Heart left ventricle (tissue), 16 donors: ENCODE measurements around the gene RPS8. TPM values are rescaled to one million over a fixed set of nuclear protein-coding genes. Genes with fewer than 3 reads are reported as not detected.

Experiments
- ATAC-seq, 4 donors: fragments of 200-7000 bp; cut with Tn5 transposase; one replicate each; pipeline ENCODE4 v1.9.1; 2020 to 2022; ENCODE audit warnings: moderate library complexity in 4 of 4, mild to moderate bottlenecking in 3 of 4, moderate number of reproducible peaks in 1 of 4
- DNase-seq, 5 donors: peaks; one replicate each; pipeline ENCODE4 v3.0.0-alpha.2; 2020
- H3K27ac ChIP-seq, 12 donors: fragments of 200-600 bp; sonication (generic) in 4 of 12; one replicate each; pipeline versions ENCODE4 v1.5.0 to v1.8.0; 2016 to 2022; ENCODE audit warnings: mild to moderate bottlenecking in 2 of 12
- H3K27me3 ChIP-seq, 9 donors: fragments of 200-600 bp; sonication (generic) in 2 of 9; one replicate each; pipeline versions ENCODE4 v1.5.1 to v1.8.0; 2016 to 2022; ENCODE audit warnings: mild to moderate bottlenecking in 3 of 9
- H3K36me3 ChIP-seq, 9 donors: fragments of 200-600 bp; sonication (generic) in 2 of 9; one replicate each; pipeline versions ENCODE4 v1.5.0 to v1.8.0; 2018 to 2022; ENCODE audit warnings: mild to moderate bottlenecking in 2 of 9
- H3K4me1 ChIP-seq, 12 donors: fragments of 200-600 bp; sonication (generic) in 4 of 12; one replicate each; pipeline versions ENCODE4 v1.5.0 to v1.8.0; 2016 to 2022; ENCODE audit warnings: mild to moderate bottlenecking in 3 of 12
- H3K4me3 ChIP-seq, 12 donors: fragments of 200-600 bp; sonication (generic) in 4 of 12; one replicate each; pipeline versions ENCODE4 v1.5.0 to v1.8.0; 2017 to 2022; ENCODE audit warnings: mild to moderate bottlenecking in 9 of 12, moderate library complexity in 4 of 12
- H3K9me3 ChIP-seq, 12 donors: fragments of 200-600 bp; sonication (generic) in 4 of 12; one replicate each; pipeline versions ENCODE4 v1.5.0 to v1.8.0; 2016 to 2022; ENCODE audit warnings: mild to moderate bottlenecking in 1 of 12
- CTCF ChIP-seq, 12 donors: fragments of 200-600 bp; sonication (generic) in 4 of 12; IDR thresholded peaks; one replicate each; pipeline versions ENCODE4 v1.5.0 to v1.8.0; 2018 to 2022; ENCODE audit warnings: antibody characterized with exemption in 12 of 12, mild to moderate bottlenecking in 5 of 12
- POLR2A ChIP-seq, 2 donors: fragments of 450-650 bp; IDR thresholded peaks; one replicate each; pipeline ENCODE4 v1.6.1; 2017; ENCODE audit warnings: antibody characterized with exemption in 2 of 2, mild to moderate bottlenecking in 2 of 2, moderate library complexity in 2 of 2
- WGBS, 4 donors: extraction: QIAGEN DNeasy Blood & Tissue Kit in 2 of 4; methylation state at CpG; one replicate each; pipeline versions ENCODE4 v1.1.5 to v1.1.7; 2013 to 2018; 5-methylcytosine and 5-hydroxymethylcytosine counted together
- intact Hi-C, 10 donors: fragments of 100-400 bp; cut with DNase I; formaldehyde crosslinking; loops; one replicate each; pipeline versions ENCODE4 v1.11.1 to v1.14.2; 2022
- polyA plus RNA-seq, 2 donors: library from polyadenylated mRNA; stranded (reverse); fragments of 200-250 nt; gene quantifications; one replicate each; pipeline ENCODE4 v1.2.3, GENCODE V29; 2013
- total RNA-seq, 9 donors: library from RNA; depleted of rRNA in 2 of 9; stranded (reverse); fragments of >200 nt in 2 of 9; fragmentation: NEBNext Ultra II Directional in 3 of 9; extraction: Animal tissue kit (Norgen Biotek cat#: 25700) in 3 of 9; gene quantifications; one replicate each; pipeline versions ENCODE4 v1.1.0 to v1.2.4, GENCODE V29; 2016 to 2023
- donor health status: ischemic (EF 13 %, LVEDD 7.1; RV severe dilation, severe dysfunction).
- donor health status: healthy with polysubstance abuse.
- donor health status: DM: no; HTN: yes; CAD: no.
- donor health status: DM: no; HTN: no; CAD: no.
- donor health status: ischemic (EF 25% LVEDD 6.9; RV normal size, moderate dysfunction).
- donor health status: ischemic (EF 25% LVEDD 5.7; RV mildly dilated, moderate dysfunction).
- donor health status: healthy.
- donor health status: DM: yes; HTN: yes; CAD: no.
- donor health status: ischemic (EF 35%, LVEDD 5.7; RV mildly dilated, moderate dysfunction).
- donor health status: nonischemic (EF 11% LVEDD 7.7; RV severe dilation, severe dysfunction).
- donor health status: DM: yes; HTN: yes; CAD: no.
- donor health status: PGD.
- donor health status: ischemic (EF 29% LVEDD 5.4; RV normal size, mild dysfunction).
- donor health status: nonischemic (EF 23%, LVEDD 6.1; RV moderate dilation, normal function).

RPS8 gene
- total and polyA plus RNA-seq, 11 donors: 576 to 1,848 (median 967) TPM

- Histone ChIP-seq H3K4me3 (peak overlapping the region in 2 of 12 donors; percentile 58 to 60), H3K27me3 (no peaks in the 10 kb centered on the region), H3K4me1 (peaks cover 0 to 33% (median 25%) of the 10 kb centered on the region in 12 donors), H3K9me3 (no peaks in the 10 kb centered on the region), H3K36me3 (peaks cover 0 to 21% (median 14%) of the 10 kb centered on the region in 9 donors), H3K27ac (no peak overlapping the region)
- ATAC-seq (no peak), DNase-seq (peak in 1 of 5 donors; percentile 21)
- WGBS, 4 donors: 81 to 90% (median 87%) methylated on average over 6 of the region's 6 CpGs
- intact Hi-C loops: loop anchor here in 7 of 10 donors (5.0 to 10.0 kb wide), 9 partner anchors 42 to 520 kb away; partner anchors contain the start of genes HECTD3 (in 3 of the 7), UROD (in 3 of the 7), EIF2B3 (in 2 of the 7) and KIF2C (in 1 of the 7)
- TF ChIP-seq POLR2A (IDR thresholded peaks at IDR 0.05) (no peak), CTCF (IDR thresholded peaks at IDR 0.05) (no peak)
These were observed 9.7 kb downstream of the RPS8 start for GRCh38 chr1:44785029-44785380.

- H3K9me3 ChIP-seq: no peaks in the 10 kb centered on the region
- DNase-seq (no peak), ATAC-seq (no peak)
- TF ChIP-seq POLR2A (IDR thresholded peaks at IDR 0.05) (no peak), CTCF (IDR thresholded peaks at IDR 0.05) (no peak)
- H3K36me3 ChIP-seq: peaks cover 0 to 15% (median 9%) of the 10 kb centered on the region in 9 donors
- intact Hi-C loops: loop anchor here in 7 of 10 donors (2.0 to 10.0 kb wide), 10 partner anchors 42 to 519 kb away; partner anchors contain the start of genes HECTD3 (in 3 of the 7), UROD (in 3 of the 7), EIF2B3 (in 2 of the 7) and RNU5D-1 (in 2 of the 7)
- 30 to 36% (median 33%) methylated on average over 11 of the region's 11 CpGs for WGBS, 4 donors
- peak overlapping the region; percentile 2 to 63 (median 52) for H3K4me3 ChIP-seq
- no peaks in the 10 kb centered on the region for H3K27me3 ChIP-seq
- H3K27ac ChIP-seq: peak overlapping the region in 11 of 12 donors; percentile 11 to 68 (median 53)
- peaks cover 0 to 33% (median 25%) of the 10 kb centered on the region in 12 donors for H3K4me1 ChIP-seq
These were observed 10.3 kb downstream of the RPS8 start for GRCh38 chr1:44785501-44786137.

GRCh38 chr1:44786138-44786840 is 10.9 kb downstream of the RPS8 start:
- TF ChIP-seq CTCF (IDR thresholded peaks at IDR 0.05): peak; percentile 93 to 99 (median 98)
- no peak for TF ChIP-seq POLR2A (IDR thresholded peaks at IDR 0.05)
- intact Hi-C loops: loop anchor here in 7 of 10 donors (2.0 to 10.0 kb wide), 10 partner anchors 41 to 519 kb away; partner anchors contain the start of genes HECTD3 (in 3 of the 7), UROD (in 3 of the 7), EIF2B3 (in 2 of the 7) and RNU5D-1 (in 2 of the 7)
- 7 to 12% (median 8%) methylated on average over 42 to 49 of the region's 49 CpGs for WGBS, 4 donors

More at GRCh38 chr1:44786138-44786840, 10.9 kb downstream of the RPS8 start:
- peaks cover 0 to 8% (median 4%) of the 10 kb centered on the region in 9 donors for H3K36me3 ChIP-seq
- no peaks in the 10 kb centered on the region for H3K9me3 ChIP-seq
- no peaks in the 10 kb centered on the region for H3K27me3 ChIP-seq
- peak; percentile 64 to 87 (median 68) for DNase-seq
- peak overlapping the region; percentile 2 to 63 (median 52) for H3K4me3 ChIP-seq
- H3K27ac ChIP-seq: peak overlapping the region in 11 of 12 donors; percentile 11 to 68 (median 53)
- H3K4me1 ChIP-seq: peaks cover 0 to 33% (median 25%) of the 10 kb centered on the region in 12 donors
- peak; percentile 56 to 77 (median 71) for ATAC-seq
